HepG2 (cell line): ENCODE measurements around the gene B3GNT5. TPM values are rescaled to one million over a fixed set of nuclear protein-coding genes. Genes with fewer than 3 reads are reported as not detected.

ENCODE experiments used
- ATRX ChIP-seq: sonication (generic); formaldehyde crosslinking; IDR thresholded peaks from 2 replicates; pipeline ENCODE4 v1.4.0; 2020; ENCODE audit warnings: missing genetic modification reagents, borderline replicate concordance
- BORCS8-MEF2B ChIP-seq: sonication (generic); formaldehyde crosslinking; IDR thresholded peaks from 2 replicates; pipeline ENCODE4 v1.8.0; 2022; ENCODE audit warnings: mild to moderate bottlenecking, missing genetic modification reagents
- DBP ChIP-seq: sonication (generic); formaldehyde crosslinking; IDR thresholded peaks from 2 replicates; pipeline ENCODE4 v1.4.0; 2020; ENCODE audit warnings: missing genetic modification reagents; ENCODE audit errors: not compliant biosample characterization
- FOXP1 ChIP-seq, 2 experiments: fragments of 450-650 bp in 1 of 2; IDR thresholded peaks; 2 replicates each; pipeline ENCODE4 v1.6.1; 2017 to 2018; ENCODE audit warnings: antibody characterized with exemption in 1 of 2
- IKZF4 ChIP-seq: sonication (generic); formaldehyde crosslinking; IDR thresholded peaks from 2 replicates; pipeline ENCODE4 v1.5.1; 2020; ENCODE audit warnings: borderline replicate concordance, mild to moderate bottlenecking, low read depth, missing genetic modification reagents; ENCODE audit errors: not compliant biosample characterization
- KDM5A ChIP-seq: fragments of 200-600 bp; sonication (generic); IDR thresholded peaks from 2 replicates; pipeline ENCODE4 v1.7.0; 2018; ENCODE audit warnings: antibody characterized with exemption, mild to moderate bottlenecking, low read length, borderline replicate concordance
- KLF11 ChIP-seq: IDR thresholded peaks from 2 replicates; pipeline ENCODE4 v1.6.1; 2016; ENCODE audit warnings: missing compliant biosample characterization
- NRL ChIP-seq: sonication (generic); formaldehyde crosslinking; IDR thresholded peaks from 2 replicates; pipeline ENCODE4 v1.5.0; 2020; ENCODE audit warnings: missing genetic modification reagents, mild to moderate bottlenecking, moderate library complexity, borderline replicate concordance
- POGK ChIP-seq: sonication (generic); formaldehyde crosslinking; conservative IDR thresholded peaks from 2 replicates; pipeline ENCODE4 v1.8.0; 2022; ENCODE audit warnings: mild to moderate bottlenecking, moderate library complexity, missing genetic modification reagents
- RFX1 ChIP-seq: fragments of 450-650 bp; IDR thresholded peaks from 2 replicates; pipeline ENCODE4 v1.6.1; 2017
- TGIF2 ChIP-seq: IDR thresholded peaks from 2 replicates; pipeline ENCODE4 v1.6.1; 2016; ENCODE audit warnings: control low read depth, missing compliant biosample characterization
- ZC3H4 ChIP-seq: sonication (generic); formaldehyde crosslinking; IDR thresholded peaks from 2 replicates; pipeline ENCODE4 v1.4.0; 2020; ENCODE audit warnings: missing genetic modification reagents, borderline replicate concordance
- ZNF10 ChIP-seq: sonication (generic); formaldehyde crosslinking; IDR thresholded peaks from 2 replicates; pipeline ENCODE4 v1.4.0; 2020; ENCODE audit warnings: mild to moderate bottlenecking, low read depth, missing genetic modification reagents, borderline replicate concordance
- ZNF263 ChIP-seq: sonication (generic); formaldehyde crosslinking; IDR thresholded peaks from 2 replicates; pipeline ENCODE4 v1.4.0; 2020; ENCODE audit warnings: missing genetic modification reagents
- ZNF431 ChIP-seq: sonication (generic); formaldehyde crosslinking; IDR thresholded peaks from 2 replicates; pipeline ENCODE4 v1.9.0; 2022; ENCODE audit warnings: missing genetic modification reagents, low read depth, mild to moderate bottlenecking, borderline replicate concordance
- ZNF460 ChIP-seq: sonication (generic); formaldehyde crosslinking; IDR thresholded peaks from 2 replicates; pipeline ENCODE4 v1.5.1; 2020; ENCODE audit warnings: missing genetic modification reagents, mild to moderate bottlenecking, borderline replicate concordance
- ZNF597 ChIP-seq: sonication (generic); formaldehyde crosslinking; IDR thresholded peaks from 2 replicates; pipeline ENCODE4 v1.5.0; 2020; ENCODE audit warnings: missing genetic modification reagents
- ZNF7 ChIP-seq: IDR thresholded peaks from 2 replicates; pipeline ENCODE4 v1.6.1; 2016; ENCODE audit warnings: missing biosample characterization, missing genetic modification reagents
- polyA plus RNA-seq, 8 experiments: library from polyadenylated mRNA; depleted of rRNA in 3 of 8; stranded (reverse) in 7 of 8; unstranded in 1 of 8; fragments of >200 nt; fragmentation: Illumina TruSeq in 4 of 8; extraction: Trizol in 4 of 8; gene quantifications; 2 replicates each; pipeline versions ENCODE4 v1.2.1 to v1.2.3, GENCODE V29; 2011 to 2016; ENCODE audit warnings: low read depth in 4 of 8, missing spikeins in 1 of 8, mixed read lengths in 1 of 8; ENCODE audit not compliant: insufficient read depth in 1 of 8
- total RNA-seq, 5 experiments: library from RNA; depleted of rRNA; stranded (reverse); fragments of >200 nt; fragmentation: Illumina TruSeq; extraction: Trizol; gene quantifications; 2 replicates each; pipeline ENCODE4 v1.2.3, GENCODE V29; 2016; ENCODE audit warnings: low read depth in 1 of 5
- TF ChIP-seq, protein P1 (sequence below): sonication (generic); formaldehyde crosslinking; IDR thresholded peaks from 2 replicates; pipeline ENCODE4 v1.5.0; 2020; ENCODE audit warnings: mild to moderate bottlenecking, missing genetic modification reagents
- TF ChIP-seq, protein P2 (sequence below): sonication (generic); formaldehyde crosslinking; IDR thresholded peaks from 2 replicates; pipeline ENCODE4 v1.4.0; 2020; ENCODE audit warnings: missing genetic modification reagents, borderline replicate concordance

B3GNT5 gene
- total and polyA plus RNA-seq, 2 of the 13 experiments (the other 11 are each of a cell fraction or from before 2014, with no cell fraction given), result not detected

GRCh38 chr3:183211352-183211751 lies 41.7 kb upstream of the B3GNT5 start (continued):
- 0 out of 2 replicates have a peak, but pooled peaks have one; percentile 21 for TF ChIP-seq POGK (CRISPR knock-in tag)
- no peak for TF ChIP-seq RFX1
- 0 out of 2 replicates have a peak, but pooled peaks have one; percentile 42 for TF ChIP-seq BORCS8-MEF2B (CRISPR knock-in tag)
- no peak for TF ChIP-seq ZNF263 (CRISPR knock-in tag)
- no peak for TF ChIP-seq ZC3H4 (CRISPR knock-in tag)
- TF ChIP-seq KLF11 (CRISPR knock-in tag), result no peak
- TF ChIP-seq KDM5A, result no peak
- no peak for TF ChIP-seq ZNF10 (CRISPR knock-in tag)
- no peak for TF ChIP-seq ZNF7 (CRISPR knock-in tag)
- TF ChIP-seq DBP (CRISPR knock-in tag), result no peak
- no peak for TF ChIP-seq FOXP1 (IDR thresholded peaks at IDR 0.05)
- TF ChIP-seq FOXP1 (CRISPR knock-in tag; IDR thresholded peaks at IDR 0.05), result peak; percentile 76
- no peak for TF ChIP-seq ZNF460 (CRISPR knock-in tag)
- TF ChIP-seq IKZF4 (CRISPR knock-in tag), result no peak
- peak; percentile 24; the same call in 1 of the 2 replicates for TF ChIP-seq NRL
- TF ChIP-seq, protein P1, sequence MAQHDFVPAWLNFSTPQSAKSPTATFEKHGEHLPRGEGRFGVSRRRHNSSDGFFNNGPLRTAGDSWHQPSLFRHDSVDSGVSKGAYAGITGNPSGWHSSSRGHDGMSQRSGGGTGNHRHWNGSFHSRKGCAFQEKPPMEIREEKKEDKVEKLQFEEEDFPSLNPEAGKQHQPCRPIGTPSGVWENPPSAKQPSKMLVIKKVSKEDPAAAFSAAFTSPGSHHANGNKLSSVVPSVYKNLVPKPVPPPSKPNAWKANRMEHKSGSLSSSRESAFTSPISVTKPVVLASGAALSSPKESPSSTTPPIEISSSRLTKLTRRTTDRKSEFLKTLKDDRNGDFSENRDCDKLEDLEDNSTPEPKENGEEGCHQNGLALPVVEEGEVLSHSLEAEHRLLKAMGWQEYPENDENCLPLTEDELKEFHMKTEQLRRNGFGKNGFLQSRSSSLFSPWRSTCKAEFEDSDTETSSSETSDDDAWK (CRISPR knock-in tag), result no peak
- TF ChIP-seq ZNF597 (CRISPR knock-in tag), result no peak
- TF ChIP-seq, protein P2, sequence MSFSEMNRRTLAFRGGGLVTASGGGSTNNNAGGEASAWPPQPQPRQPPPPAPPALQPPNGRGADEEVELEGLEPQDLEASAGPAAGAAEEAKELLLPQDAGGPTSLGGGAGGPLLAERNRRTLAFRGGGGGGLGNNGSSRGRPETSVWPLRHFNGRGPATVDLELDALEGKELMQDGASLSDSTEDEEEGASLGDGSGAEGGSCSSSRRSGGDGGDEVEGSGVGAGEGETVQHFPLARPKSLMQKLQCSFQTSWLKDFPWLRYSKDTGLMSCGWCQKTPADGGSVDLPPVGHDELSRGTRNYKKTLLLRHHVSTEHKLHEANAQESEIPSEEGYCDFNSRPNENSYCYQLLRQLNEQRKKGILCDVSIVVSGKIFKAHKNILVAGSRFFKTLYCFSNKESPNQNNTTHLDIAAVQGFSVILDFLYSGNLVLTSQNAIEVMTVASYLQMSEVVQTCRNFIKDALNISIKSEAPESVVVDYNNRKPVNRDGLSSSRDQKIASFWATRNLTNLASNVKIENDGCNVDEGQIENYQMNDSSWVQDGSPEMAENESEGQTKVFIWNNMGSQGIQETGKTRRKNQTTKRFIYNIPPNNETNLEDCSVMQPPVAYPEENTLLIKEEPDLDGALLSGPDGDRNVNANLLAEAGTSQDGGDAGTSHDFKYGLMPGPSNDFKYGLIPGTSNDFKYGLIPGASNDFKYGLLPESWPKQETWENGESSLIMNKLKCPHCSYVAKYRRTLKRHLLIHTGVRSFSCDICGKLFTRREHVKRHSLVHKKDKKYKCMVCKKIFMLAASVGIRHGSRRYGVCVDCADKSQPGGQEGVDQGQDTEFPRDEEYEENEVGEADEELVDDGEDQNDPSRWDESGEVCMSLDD (CRISPR knock-in tag), result no peak
- TF ChIP-seq ZNF431 (CRISPR knock-in tag), result peak; percentile 78
- TF ChIP-seq ATRX (CRISPR knock-in tag), result no peak
- TF ChIP-seq TGIF2 (CRISPR knock-in tag), result no peak
